ENCODE results near the gene ADAM8.

- TF ChIP-seq, protein P1, sequence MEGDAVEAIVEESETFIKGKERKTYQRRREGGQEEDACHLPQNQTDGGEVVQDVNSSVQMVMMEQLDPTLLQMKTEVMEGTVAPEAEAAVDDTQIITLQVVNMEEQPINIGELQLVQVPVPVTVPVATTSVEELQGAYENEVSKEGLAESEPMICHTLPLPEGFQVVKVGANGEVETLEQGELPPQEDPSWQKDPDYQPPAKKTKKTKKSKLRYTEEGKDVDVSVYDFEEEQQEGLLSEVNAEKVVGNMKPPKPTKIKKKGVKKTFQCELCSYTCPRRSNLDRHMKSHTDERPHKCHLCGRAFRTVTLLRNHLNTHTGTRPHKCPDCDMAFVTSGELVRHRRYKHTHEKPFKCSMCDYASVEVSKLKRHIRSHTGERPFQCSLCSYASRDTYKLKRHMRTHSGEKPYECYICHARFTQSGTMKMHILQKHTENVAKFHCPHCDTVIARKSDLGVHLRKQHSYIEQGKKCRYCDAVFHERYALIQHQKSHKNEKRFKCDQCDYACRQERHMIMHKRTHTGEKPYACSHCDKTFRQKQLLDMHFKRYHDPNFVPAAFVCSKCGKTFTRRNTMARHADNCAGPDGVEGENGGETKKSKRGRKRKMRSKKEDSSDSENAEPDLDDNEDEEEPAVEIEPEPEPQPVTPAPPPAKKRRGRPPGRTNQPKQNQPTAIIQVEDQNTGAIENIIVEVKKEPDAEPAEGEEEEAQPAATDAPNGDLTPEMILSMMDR (IDR thresholded peaks at IDR 0.05), result no peak
- no peak for TF ChIP-seq EZH2 (IDR thresholded peaks at IDR 0.05; ENCODE audit: borderline replicate concordance, insufficient read depth, low read depth, low read length, poor library complexity, severe bottlenecking)
These were observed 12.2 kb downstream of the ADAM8 start for GRCh38 chr10:133264461-133264860.
